ENCODE measurements around the gene OVCA2.

OVCA2 gene

DNA sequence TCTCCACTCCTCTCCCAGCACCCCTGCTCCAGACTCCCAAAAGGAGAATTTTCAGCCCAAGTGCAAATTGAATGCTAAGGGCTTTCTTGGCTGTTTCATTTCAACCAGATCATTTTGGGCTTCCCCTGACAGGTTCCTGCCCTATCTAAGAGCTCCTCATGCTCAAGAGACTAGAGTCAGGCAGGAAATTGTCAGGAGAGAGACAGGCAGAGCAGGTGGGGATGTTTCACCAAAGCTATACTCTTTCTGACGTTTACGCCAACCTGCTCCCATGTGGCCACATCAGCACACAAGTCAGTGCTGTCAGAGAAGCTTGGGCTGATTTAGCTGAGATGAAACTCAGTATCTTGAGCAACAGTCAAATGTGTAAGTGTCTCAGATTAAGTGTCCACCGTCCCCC lies 44.5 kb downstream of the OVCA2 start:
- DNase-seq (ENCODE audit: low read depth) = no peak

DNA sequence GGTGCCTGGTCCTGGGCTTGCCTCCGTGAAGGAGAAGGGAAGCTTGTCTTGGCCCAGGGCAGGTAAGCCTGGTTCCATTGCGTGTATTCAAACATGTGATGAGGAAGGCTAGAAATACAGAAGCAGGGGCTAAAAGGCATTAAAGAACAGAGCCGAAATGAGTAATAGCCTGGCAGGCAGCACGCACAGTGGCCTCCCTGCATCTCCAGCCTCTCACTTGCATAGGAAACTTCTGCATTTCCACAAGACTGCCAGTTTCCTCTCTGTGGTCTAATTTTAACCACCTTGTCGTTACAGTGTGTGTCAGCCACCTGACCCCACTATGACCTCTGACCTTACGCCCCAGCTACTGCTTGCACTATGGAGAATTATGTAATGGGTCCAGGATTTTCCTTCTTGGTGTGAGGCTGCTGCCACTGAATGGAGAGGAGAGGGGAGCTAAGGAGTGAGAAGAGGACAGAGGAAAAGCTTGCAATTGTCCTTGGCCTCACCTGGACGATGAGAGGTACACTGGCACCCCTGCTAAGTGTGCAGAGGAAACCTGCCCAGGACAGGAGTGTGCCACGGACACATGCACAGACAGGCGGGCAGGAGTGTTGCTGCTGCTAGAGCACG lies 45.9 kb downstream of the OVCA2 start:
- peak; percentile 38 for DNase-seq (ENCODE audit: low read depth)

DNA sequence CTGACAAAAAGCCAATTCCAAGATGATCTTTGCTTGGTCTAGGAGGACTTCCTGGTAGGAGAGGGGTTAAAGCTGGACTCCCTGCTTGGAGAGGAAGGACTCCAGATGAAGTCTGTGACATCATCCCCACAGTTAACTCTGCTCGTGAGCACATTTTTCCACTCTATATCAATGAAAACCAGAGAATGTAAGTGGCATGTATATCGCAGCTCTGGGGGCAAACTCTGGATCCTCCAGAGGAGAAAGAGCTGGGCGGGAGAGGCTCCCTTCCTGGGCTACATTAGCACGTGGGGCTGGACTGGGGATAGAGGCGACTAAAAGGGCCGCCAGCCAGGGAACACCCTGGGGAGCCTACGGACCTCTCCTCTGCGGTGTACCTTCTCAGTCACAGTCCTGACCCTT lies 47.2 kb downstream of the OVCA2 start:
- DNase-seq (ENCODE audit: low read depth) = peak; percentile 84

DNA sequence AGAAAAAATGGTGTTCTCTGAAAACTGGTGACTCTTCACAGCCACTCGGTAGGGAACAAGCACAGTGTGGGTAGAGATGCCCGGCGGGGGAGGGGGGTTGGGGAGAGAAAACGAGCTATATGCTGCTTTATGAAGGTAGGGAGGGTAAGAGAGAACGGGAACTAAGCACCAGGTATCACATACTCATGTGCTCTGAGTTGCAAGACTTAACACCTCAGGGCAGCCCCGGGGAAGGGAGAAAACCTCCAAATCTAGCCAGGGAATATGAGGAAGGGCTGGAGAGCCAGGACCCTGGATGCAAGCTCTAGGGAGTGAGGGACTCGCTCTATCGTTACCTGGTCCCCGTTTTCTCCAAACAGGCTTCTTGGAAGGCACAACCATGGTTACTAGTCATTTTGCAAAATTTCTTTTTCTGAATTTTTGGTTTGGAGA lies 48.4 kb downstream of the OVCA2 start:
- DNase-seq (ENCODE audit: low read depth) = no peak

DNA sequence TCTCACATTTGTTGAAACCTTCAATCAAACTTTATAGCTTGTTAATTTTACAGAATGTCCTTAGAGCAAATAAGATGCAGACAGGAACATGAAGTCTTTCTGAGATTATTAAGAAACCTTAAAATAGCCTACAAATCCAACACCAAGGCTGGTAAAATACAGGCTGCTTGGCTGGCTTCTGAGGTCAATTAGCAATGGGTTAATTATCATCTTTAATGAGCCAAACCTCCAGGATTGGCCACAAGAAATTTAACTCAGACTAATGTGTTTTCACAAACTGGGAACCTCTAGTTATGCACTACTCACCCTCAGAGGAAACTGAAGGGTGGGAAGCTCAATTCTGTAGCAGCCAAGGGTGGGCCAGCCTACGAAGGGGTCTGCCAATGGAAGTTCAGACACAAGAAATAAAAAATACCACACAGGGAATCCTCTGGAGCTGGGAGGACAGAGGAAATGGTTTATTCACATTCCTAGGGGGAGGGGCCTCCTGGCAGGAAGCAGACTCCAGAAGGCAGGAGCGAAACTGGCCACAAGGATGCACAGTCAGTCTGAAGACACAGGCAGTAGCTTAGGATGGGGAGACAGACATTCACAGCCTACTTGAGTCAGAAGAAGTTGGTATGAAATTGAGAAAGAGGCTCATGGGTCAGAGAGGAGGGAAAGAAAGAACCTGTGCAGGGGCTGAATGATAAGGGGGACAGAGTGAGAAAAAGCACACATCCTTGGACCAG lies 49.1 kb downstream of the OVCA2 start:
- peak; percentile 98 for DNase-seq (ENCODE audit: low read depth)

DNA sequence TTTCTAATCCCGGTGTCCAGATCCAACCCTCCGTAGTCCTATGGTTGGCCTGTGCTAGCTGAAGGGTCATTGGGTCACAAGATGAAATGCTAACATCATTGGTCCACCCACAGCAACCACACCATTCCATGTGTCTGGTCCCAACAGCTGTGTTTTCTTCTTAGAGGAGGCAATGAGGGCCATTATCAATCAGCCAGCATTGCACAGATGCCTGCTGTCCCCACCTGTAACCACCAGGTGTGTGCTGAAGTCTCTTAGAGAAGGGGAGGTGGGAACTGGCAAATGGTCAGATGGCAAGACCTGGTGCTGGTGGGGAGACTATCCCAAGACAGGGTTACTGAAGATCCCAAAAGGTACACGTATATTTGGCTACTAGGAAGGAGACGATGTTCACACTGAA lies 50.4 kb downstream of the OVCA2 start:
- DNase-seq (ENCODE audit: low read depth) = no peak
